Measurements from ENCODE around the gene WHRN.

Gene WHRN

DNA sequence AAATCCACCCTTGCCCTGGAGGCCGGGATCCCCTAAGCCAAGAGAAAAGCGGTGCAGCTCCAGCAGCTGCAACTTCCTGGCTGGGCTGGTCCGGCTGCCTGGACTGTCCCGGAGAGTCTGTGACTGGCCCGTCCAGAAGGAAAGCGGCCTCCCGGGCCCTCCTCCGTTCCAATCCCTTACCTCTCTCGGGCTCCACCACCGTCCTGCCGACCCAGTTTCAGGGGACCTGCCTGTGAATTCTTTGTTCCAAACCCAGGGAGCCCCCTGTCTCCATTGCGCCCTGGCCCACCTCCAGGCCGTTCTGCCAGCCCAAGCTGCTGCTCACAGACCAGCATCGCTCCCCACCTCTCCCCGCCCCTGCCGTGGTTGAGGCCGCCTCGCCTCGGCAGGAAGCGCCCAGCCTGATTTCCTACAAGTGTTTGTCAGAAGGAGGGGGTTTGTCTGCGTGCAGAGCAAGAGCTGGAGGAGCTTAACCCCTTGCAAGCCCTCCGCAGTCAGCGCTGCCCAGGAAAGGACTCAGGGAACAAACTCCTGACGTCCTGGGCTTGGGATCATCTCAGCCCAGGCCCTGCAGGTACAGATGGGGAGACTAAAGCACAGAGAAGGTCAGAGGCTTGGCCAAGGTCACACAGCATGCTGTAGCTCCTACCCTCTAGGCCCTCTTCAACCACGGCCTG lies 117.5 kb downstream of the WHRN start, which contains the start of gene AKNA:
TSS of gene AKNA (minus strand) at position 303 of the 677 bp plus-strand sequence. CDS start 6,649 bp downstream, outside the sequence.
- TF ChIP-seq POLR2AphosphoS5 (IDR thresholded peaks at IDR 0.05; ENCODE audit: low read depth) = peak; percentile 32; the same call in 1 of the 2 replicates
- TF ChIP-seq, protein P1, sequence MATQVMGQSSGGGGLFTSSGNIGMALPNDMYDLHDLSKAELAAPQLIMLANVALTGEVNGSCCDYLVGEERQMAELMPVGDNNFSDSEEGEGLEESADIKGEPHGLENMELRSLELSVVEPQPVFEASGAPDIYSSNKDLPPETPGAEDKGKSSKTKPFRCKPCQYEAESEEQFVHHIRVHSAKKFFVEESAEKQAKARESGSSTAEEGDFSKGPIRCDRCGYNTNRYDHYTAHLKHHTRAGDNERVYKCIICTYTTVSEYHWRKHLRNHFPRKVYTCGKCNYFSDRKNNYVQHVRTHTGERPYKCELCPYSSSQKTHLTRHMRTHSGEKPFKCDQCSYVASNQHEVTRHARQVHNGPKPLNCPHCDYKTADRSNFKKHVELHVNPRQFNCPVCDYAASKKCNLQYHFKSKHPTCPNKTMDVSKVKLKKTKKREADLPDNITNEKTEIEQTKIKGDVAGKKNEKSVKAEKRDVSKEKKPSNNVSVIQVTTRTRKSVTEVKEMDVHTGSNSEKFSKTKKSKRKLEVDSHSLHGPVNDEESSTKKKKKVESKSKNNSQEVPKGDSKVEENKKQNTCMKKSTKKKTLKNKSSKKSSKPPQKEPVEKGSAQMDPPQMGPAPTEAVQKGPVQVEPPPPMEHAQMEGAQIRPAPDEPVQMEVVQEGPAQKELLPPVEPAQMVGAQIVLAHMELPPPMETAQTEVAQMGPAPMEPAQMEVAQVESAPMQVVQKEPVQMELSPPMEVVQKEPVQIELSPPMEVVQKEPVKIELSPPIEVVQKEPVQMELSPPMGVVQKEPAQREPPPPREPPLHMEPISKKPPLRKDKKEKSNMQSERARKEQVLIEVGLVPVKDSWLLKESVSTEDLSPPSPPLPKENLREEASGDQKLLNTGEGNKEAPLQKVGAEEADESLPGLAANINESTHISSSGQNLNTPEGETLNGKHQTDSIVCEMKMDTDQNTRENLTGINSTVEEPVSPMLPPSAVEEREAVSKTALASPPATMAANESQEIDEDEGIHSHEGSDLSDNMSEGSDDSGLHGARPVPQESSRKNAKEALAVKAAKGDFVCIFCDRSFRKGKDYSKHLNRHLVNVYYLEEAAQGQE (IDR thresholded peaks at IDR 0.05; ENCODE audit: insufficient replicate concordance, low read depth) = no peak
- Histone ChIP-seq H3K27me3 (ENCODE audit: insufficient read depth, poor library complexity, severe bottlenecking) (no peaks in the 10 kb centered on the region), H3K27ac (replicated peaks) (peak within 1 kb of the TSS; percentile 82), H3K4me3 (replicated peaks; ENCODE audit: insufficient read depth, low read length) (peak within 1 kb of the TSS; percentile 66)
- peak in 1 of 2 experiments; percentile 84 for DNase-seq (ENCODE audit: low read depth in 1 of 2, low spot score in 1 of 2)

GRCh38 chr9:114386886-114387679 lies 118.2 kb downstream of the WHRN start:
- peak overlapping the region; percentile 82 for H3K27ac ChIP-seq (replicated peaks)
- no peaks in the 10 kb centered on the region for H3K27me3 ChIP-seq (ENCODE audit: insufficient read depth, poor library complexity, severe bottlenecking)
- H3K4me3 ChIP-seq (replicated peaks; ENCODE audit: insufficient read depth, low read length) = peak overlapping the region; percentile 66
- DNase-seq (ENCODE audit: low read depth in 1 of 2, low spot score in 1 of 2) = no peak
- TF ChIP-seq POLR2AphosphoS5 (IDR thresholded peaks at IDR 0.05; ENCODE audit: low read depth) (no peak; the same call in 1 of the 2 replicates), GABPA (IDR thresholded peaks at IDR 0.05; ENCODE audit: low read depth) (no peak), SPI1 (IDR thresholded peaks at IDR 0.05; ENCODE audit: borderline replicate concordance, low read depth) (no peak)
- TF ChIP-seq, protein P1 (IDR thresholded peaks at IDR 0.05; ENCODE audit: insufficient replicate concordance, low read depth) = no peak
- TF ChIP-seq, protein P2, sequence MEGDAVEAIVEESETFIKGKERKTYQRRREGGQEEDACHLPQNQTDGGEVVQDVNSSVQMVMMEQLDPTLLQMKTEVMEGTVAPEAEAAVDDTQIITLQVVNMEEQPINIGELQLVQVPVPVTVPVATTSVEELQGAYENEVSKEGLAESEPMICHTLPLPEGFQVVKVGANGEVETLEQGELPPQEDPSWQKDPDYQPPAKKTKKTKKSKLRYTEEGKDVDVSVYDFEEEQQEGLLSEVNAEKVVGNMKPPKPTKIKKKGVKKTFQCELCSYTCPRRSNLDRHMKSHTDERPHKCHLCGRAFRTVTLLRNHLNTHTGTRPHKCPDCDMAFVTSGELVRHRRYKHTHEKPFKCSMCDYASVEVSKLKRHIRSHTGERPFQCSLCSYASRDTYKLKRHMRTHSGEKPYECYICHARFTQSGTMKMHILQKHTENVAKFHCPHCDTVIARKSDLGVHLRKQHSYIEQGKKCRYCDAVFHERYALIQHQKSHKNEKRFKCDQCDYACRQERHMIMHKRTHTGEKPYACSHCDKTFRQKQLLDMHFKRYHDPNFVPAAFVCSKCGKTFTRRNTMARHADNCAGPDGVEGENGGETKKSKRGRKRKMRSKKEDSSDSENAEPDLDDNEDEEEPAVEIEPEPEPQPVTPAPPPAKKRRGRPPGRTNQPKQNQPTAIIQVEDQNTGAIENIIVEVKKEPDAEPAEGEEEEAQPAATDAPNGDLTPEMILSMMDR (IDR thresholded peaks at IDR 0.05; ENCODE audit: insufficient read depth, low read length) = no peak

GRCh38 chr9:114386361-114386885 lies 118.8 kb downstream of the WHRN start:
- no peak for DNase-seq (ENCODE audit: low read depth in 1 of 2, low spot score in 1 of 2)
- TF ChIP-seq SPI1 (IDR thresholded peaks at IDR 0.05; ENCODE audit: borderline replicate concordance, low read depth) = no peak
- TF ChIP-seq, protein P1 (IDR thresholded peaks at IDR 0.05; ENCODE audit: insufficient replicate concordance, low read depth) = no peak
- no peak for TF ChIP-seq GABPA (IDR thresholded peaks at IDR 0.05; ENCODE audit: low read depth)
- H3K27ac ChIP-seq (replicated peaks) = peak overlapping the region; percentile 82
- H3K27me3 ChIP-seq (ENCODE audit: insufficient read depth, poor library complexity, severe bottlenecking) = no peaks in the 10 kb centered on the region
- peak overlapping the region; percentile 66 for H3K4me3 ChIP-seq (replicated peaks; ENCODE audit: insufficient read depth, low read length)
